Testis (tissue), 3 donors: Measurements from ENCODE around the gene HOXC12. TPM values are rescaled to one million over a fixed set of nuclear protein-coding genes. Genes with fewer than 3 reads are reported as not detected.

Source experiments
- DNase-seq: peaks from one replicate; pipeline ENCODE4 v3.0.0-alpha.2; 2019
- H3K27ac ChIP-seq, 2 donors: fragments of 200-600 bp; sonication (generic); one replicate each; pipeline ENCODE4 v1.5.1; 2019
- H3K27me3 ChIP-seq: fragments of 200-600 bp; sonication (generic); one replicate; pipeline ENCODE4 v1.5.1; 2019
- H3K36me3 ChIP-seq: fragments of 200-600 bp; sonication (generic); one replicate; pipeline ENCODE4 v1.5.1; 2017; ENCODE audit warnings: low read depth; ENCODE audit errors: missing control alignments
- H3K4me1 ChIP-seq: fragments of 200-600 bp; sonication (generic); one replicate; pipeline ENCODE4 v1.5.1; 2019
- H3K4me3 ChIP-seq, 2 donors: fragments of 200-600 bp; sonication (generic); one replicate each; pipeline ENCODE4 v1.5.1; 2017 to 2019
- H3K9me3 ChIP-seq: fragments of 200-600 bp; sonication (generic); one replicate; pipeline ENCODE4 v1.5.1; 2017
- POLR2A ChIP-seq: fragments of 450-650 bp; IDR thresholded peaks from one replicate; pipeline ENCODE4 v1.6.1; 2017; ENCODE audit warnings: antibody characterized with exemption, mild to moderate bottlenecking, moderate library complexity
- WGBS, 2 donors: methylation state at CpG; one replicate each; pipeline ENCODE4 v1.1.5; 2018; 5-methylcytosine and 5-hydroxymethylcytosine counted together
- intact Hi-C: fragments of 100-400 bp; cut with DNase I; formaldehyde crosslinking; loops from one replicate; pipeline ENCODE4 v1.15.1; 2023; ENCODE audit warnings: low total_unique reads
- polyA plus RNA-seq: library from polyadenylated mRNA; stranded (reverse); fragments of 350-450 nt; fragmentation: Illumina TruSeq; extraction: RNeasy Lipid Tissue Mini Kit (QIAGEN cat#74804); gene quantifications from one replicate; pipeline ENCODE4 v1.2.3, GENCODE V29; 2014; ENCODE audit warnings: low read depth, low replicate concordance; ENCODE audit not compliant: insufficient read depth
- total RNA-seq, 2 donors: library from RNA; depleted of rRNA; stranded (reverse); fragments of >200 nt; gene quantifications; one replicate each; pipeline ENCODE4 v1.2.3, GENCODE V29; 2016
- TF ChIP-seq, protein P1 (sequence below), 3 experiments: fragments of 450-650 bp in 2 of 3; fragments of 200-600 bp in 1 of 3; sonication (generic) in 1 of 3; IDR thresholded peaks; one replicate each; pipeline ENCODE4 v1.5.1; 2016 to 2019; ENCODE audit warnings: antibody characterized with exemption in 3 of 3, mild to moderate bottlenecking in 2 of 3, moderate library complexity in 1 of 3

Gene HOXC12
- total and polyA plus RNA-seq, 3 donors from 2014 or later: 0.06 TPM; not detected in 2

DNA sequence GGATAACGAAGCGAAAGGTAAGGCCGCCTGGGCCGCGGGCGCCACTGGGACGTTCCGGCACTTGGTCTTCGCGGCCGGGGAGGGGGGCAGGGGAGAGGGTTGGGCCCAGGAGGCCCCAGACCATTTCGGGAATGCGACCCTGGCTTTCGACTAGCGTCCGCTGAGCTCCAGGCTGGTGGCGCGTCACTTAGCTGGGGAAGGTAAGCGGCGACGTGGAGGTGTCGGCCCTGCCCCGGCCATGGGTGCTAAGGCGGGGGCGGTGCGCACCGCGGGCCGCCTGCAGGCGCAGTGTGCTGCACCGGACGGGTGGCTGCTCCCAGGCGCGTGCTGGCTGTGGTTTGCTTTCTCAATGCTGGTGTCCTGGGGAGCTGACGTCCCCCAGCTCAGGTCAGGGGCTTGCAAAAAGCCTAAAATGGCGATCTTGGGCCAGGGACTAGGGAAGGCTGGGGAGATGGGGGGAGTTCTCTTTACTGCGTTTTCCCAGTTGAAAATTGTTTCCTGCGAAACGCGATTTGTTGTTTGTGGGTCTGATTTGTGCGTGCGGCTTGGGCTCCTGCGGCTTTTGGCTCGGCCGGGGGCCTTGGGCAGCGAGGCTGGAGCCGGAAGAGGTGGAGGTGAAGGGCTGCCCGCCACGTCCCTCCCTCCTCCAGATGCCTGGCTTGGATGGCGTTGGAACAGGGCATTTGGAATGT is 31.4 kb downstream of the HOXC12 start:
- Histone ChIP-seq H3K9me3 (no peaks in the 10 kb centered on the region), H3K27ac (no peak overlapping the region), H3K4me1 (peaks cover 19% of the 10 kb centered on the region), H3K27me3 (no peaks in the 10 kb centered on the region), H3K36me3 (no peaks in the 10 kb centered on the region), H3K4me3 (peak overlapping the region in 1 of 2 donors; percentile 61)
- intact Hi-C loops: loop anchor here (5.0 to 10.0 kb wide), 2 partner anchors 211 to 216 kb away; no protein-coding TSS in a partner anchor
- TF ChIP-seq, protein P1, sequence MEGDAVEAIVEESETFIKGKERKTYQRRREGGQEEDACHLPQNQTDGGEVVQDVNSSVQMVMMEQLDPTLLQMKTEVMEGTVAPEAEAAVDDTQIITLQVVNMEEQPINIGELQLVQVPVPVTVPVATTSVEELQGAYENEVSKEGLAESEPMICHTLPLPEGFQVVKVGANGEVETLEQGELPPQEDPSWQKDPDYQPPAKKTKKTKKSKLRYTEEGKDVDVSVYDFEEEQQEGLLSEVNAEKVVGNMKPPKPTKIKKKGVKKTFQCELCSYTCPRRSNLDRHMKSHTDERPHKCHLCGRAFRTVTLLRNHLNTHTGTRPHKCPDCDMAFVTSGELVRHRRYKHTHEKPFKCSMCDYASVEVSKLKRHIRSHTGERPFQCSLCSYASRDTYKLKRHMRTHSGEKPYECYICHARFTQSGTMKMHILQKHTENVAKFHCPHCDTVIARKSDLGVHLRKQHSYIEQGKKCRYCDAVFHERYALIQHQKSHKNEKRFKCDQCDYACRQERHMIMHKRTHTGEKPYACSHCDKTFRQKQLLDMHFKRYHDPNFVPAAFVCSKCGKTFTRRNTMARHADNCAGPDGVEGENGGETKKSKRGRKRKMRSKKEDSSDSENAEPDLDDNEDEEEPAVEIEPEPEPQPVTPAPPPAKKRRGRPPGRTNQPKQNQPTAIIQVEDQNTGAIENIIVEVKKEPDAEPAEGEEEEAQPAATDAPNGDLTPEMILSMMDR (IDR thresholded peaks at IDR 0.05): peak in 1 of 3 experiments; percentile 7
- no peak for TF ChIP-seq POLR2A
- DNase-seq: no peak
- 15 to 29% methylated on average over 15 to 50 of the region's 50 CpGs for WGBS, 2 donors

DNA sequence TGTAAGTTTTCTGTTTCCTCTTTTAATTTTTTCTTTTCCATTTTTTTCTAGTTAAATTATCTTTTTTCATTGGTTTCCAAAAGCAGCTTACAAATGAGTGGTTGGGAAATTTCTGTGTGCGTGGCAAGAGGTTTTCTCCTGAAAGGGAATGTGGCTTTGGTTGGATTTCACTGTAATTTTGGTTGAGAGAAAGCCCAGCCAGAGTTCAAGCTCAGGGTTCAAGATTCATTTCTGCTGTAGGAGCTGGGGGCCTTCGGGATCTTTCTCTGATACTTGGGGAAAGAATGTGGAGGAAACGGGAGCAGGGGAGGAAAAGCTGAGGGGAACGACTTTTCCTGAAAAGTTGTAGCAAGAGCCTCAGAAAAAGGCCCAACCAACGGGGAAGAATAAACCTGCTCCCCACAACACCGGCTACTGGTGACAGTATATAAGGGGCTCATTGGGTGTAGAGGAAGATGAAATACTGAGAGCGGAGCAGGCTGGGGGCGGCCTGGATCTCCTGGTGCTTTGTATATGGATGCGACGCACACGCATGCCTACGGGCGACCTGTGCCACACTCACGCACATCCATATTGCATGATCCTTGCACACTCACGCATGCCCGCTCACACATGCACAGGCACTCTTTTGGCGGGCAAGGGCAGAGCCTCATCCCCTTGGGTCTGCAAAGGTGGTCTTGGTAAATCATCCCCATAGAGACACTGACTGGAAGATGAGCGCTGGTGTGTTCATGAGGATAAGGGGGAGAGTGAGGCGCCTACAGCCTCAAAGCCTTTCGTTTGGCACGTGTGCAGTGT is 32.2 kb downstream of the HOXC12 start:
- H3K9me3 ChIP-seq: no peaks in the 10 kb centered on the region
- H3K4me1 ChIP-seq: peaks cover 19% of the 10 kb centered on the region
- WGBS, 2 donors: 54 to 69% methylated on average over 21 of the region's 21 CpGs
- no peaks in the 10 kb centered on the region for H3K27me3 ChIP-seq
- no peaks in the 10 kb centered on the region for H3K36me3 ChIP-seq
- no peak overlapping the region for H3K4me3 ChIP-seq
- no peak overlapping the region for H3K27ac ChIP-seq
- intact Hi-C loops: loop anchor here (5.0 to 10.0 kb wide), 2 partner anchors 212 to 215 kb away; no protein-coding TSS in a partner anchor
- TF ChIP-seq POLR2A: no peak
- TF ChIP-seq, protein P1 (IDR thresholded peaks at IDR 0.05): no peak
- no peak for DNase-seq

DNA sequence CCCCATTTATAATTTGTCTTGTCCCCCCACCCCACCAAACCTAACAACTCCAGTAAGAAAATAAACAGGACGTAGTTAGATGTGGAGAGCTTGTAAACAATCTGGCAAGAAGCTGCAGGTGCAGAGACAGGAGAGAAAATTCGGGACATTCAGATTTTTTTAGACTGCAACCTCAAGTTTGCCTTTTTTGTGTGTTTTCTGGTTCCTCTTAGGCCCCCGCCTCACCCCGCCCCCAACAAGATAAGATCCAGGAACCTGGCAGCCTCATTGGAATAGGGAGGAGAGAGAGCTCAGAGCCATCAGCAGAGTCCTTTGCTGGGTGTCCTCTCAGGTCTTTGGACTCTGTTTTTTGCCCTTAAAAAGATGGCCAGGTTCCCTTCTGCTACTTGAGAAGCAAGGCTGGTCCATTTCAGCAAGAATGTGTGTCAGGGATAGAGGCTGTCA is 33.1 kb downstream of the HOXC12 start:
- H3K4me3 ChIP-seq: no peak overlapping the region
- peaks cover 19% of the 10 kb centered on the region for H3K4me1 ChIP-seq
- TF ChIP-seq, protein P1 (IDR thresholded peaks at IDR 0.05): no peak
- no peak for TF ChIP-seq POLR2A
- H3K27me3 ChIP-seq: no peaks in the 10 kb centered on the region
- DNase-seq: no peak
- no peaks in the 10 kb centered on the region for H3K9me3 ChIP-seq
- H3K27ac ChIP-seq: no peak overlapping the region
- H3K36me3 ChIP-seq: no peaks in the 10 kb centered on the region
- WGBS, 2 donors: 52 to 56% methylated on average over 4 of the region's 4 CpGs
- intact Hi-C loops: loop anchor here (5.0 to 10.0 kb wide), 2 partner anchors 213 to 214 kb away; no protein-coding TSS in a partner anchor

DNA sequence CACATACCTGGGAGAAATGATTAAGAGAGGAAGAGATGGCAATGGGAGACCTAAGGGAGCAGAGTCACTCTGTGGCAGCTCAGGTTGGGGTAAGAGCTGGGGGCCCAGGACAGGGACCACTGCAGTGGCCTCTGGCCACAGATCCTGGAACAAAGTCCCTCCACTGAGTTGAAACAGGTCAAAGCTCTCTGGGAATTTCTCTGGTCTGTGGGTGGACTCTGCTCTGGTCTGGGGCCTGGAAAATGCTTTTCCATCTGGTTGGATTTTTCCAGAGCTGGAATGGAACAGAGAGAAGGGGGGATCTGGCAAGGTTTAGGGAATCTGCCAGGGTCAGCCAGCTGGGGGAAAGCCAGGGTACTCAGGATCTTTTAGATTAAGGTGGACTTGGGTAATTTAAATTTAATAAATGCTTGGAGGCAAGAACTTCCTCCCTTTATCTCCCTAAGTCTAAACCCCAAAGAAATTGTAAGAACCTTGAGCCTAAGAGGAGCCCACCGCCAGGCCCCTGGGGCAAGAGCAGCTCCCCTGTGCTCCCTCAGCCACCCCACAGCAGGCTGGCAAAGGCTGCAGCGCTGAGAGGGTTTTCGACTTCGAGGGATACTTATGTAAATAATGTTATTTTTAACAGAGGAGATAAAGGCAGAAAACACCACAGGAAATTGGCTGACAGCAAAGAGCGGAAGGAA is 34.0 kb downstream of the HOXC12 start:
- H3K4me3 ChIP-seq: no peak overlapping the region
- DNase-seq: no peak
- no peaks in the 10 kb centered on the region for H3K27me3 ChIP-seq
- H3K9me3 ChIP-seq: no peaks in the 10 kb centered on the region
- TF ChIP-seq, protein P1 (IDR thresholded peaks at IDR 0.05): no peak
- no peak for TF ChIP-seq POLR2A
- no peak overlapping the region for H3K27ac ChIP-seq
- no peaks in the 10 kb centered on the region for H3K36me3 ChIP-seq
- WGBS, 2 donors: 38 to 49% methylated on average over 5 of the region's 5 CpGs
- peaks cover 19% of the 10 kb centered on the region for H3K4me1 ChIP-seq
- intact Hi-C loops: loop anchor here (5.0 to 10.0 kb wide), 2 partner anchors 214 kb away; no protein-coding TSS in a partner anchor
